BLaER1 (cell line): ENCODE results near the gene SMYD4.
"Not testable (repeated sequence)": the region's sequence is repeated elsewhere in the genome, so short reads cannot be mapped to it uniquely, and the experiment has no call there.

Source experiments
- H3K27ac ChIP-seq: shearing (Covaris generic); formaldehyde crosslinking; 2 replicates; pipeline ENCODE4 v1.8.1; 2022
- H3K27me3 ChIP-seq: shearing (Covaris generic); formaldehyde crosslinking; 2 replicates; pipeline ENCODE4 v1.8.1; 2022
- H3K36me3 ChIP-seq: shearing (Covaris generic); formaldehyde crosslinking; 2 replicates; pipeline ENCODE4 v1.8.1; 2022
- H3K4me1 ChIP-seq: shearing (Covaris generic); formaldehyde crosslinking; 2 replicates; pipeline ENCODE4 v1.8.1; 2022
- H3K4me2 ChIP-seq: shearing (Covaris generic); formaldehyde crosslinking; 2 replicates; pipeline ENCODE4 v1.8.1; 2022
- H3K4me3 ChIP-seq: shearing (Covaris generic); formaldehyde crosslinking; 2 replicates; pipeline ENCODE4 v1.8.1; 2022
- H3K9ac ChIP-seq: shearing (Covaris generic); formaldehyde crosslinking; 2 replicates; pipeline ENCODE4 v1.8.1; 2022
- H3K9me3 ChIP-seq: shearing (Covaris generic); formaldehyde crosslinking; 2 replicates; pipeline ENCODE4 v1.8.1; 2022
- H4K20me1 ChIP-seq: shearing (Covaris generic); formaldehyde crosslinking; 2 replicates; pipeline ENCODE4 v1.8.1; 2022
- Cebpa-rat ChIP-seq: shearing (Covaris generic); IDR thresholded peaks from 2 replicates; pipeline ENCODE4 v1.8.1; 2022

The SMYD4 gene

DNA sequence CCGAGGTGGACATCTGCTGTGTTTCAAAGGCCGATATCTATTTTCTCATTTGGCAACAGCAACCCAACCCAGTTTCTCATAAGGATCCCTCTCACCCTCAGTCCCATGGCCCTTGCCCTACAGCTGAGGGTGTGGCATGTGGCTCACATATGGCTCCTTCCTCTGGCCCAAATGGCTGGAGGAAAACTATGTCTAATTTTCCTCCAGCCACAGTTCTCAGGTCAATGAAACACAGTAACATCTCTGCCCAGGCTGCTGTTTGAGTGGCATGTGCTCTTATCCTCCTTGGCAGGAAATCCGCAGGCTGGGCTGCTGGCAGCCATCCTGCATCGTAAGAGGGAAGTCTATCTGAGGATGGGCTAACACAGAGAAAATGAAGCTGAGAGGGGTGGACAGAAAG lies 43.8 kb downstream of the SMYD4 start:
- no peak overlapping the region for H3K4me2 ChIP-seq
- no peaks in the 10 kb centered on the region for H3K9me3 ChIP-seq
- H3K36me3 ChIP-seq, result peaks cover 50% of the 10 kb centered on the region
- H3K9ac ChIP-seq, result no peak overlapping the region
- no peak overlapping the region for H3K27ac ChIP-seq
- H3K4me3 ChIP-seq, result no peak overlapping the region
- H3K27me3 ChIP-seq, result no peaks in the 10 kb centered on the region
- H3K4me1 ChIP-seq, result peaks cover 36% of the 10 kb centered on the region
- H4K20me1 ChIP-seq, result no peaks in the 10 kb centered on the region
- TF ChIP-seq Cebpa-rat, result no peak

DNA sequence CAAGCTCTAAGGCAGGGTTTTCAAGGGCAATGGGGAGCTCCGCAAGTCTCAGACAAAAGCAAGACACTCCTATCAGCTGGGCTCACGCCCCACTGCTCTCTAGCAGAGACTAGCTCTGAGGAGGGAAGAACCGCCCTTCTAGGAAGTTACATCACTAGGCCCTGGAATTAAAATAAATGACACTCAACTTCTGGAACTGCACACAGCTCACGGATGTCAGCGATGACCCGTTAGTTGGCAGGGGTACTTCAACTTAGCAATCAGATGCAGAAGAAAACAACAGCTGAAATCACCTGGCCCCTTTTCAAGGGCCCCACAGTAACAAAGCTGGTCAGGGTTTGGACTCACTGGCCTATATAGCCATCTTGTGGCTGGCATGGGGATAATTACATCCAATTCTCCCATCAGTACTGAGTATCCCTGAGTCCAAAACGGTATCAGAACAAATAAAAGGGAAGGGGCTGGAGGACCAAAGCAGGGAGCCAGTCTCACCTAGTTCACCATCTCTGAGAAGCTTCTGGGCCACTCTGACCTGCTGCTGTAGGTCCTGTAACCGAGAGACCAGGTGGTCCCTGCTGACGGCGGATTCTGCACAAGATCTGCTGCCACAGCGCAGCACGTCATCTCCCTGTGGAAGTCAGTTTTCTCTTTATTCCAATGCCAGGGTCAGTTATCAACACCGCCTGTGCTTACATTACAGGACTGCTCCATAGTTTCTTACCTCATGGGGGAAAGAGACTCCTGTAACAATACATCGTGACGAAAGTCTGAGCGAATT lies 45.7 kb downstream of the SMYD4 start:
- Histone ChIP-seq H3K27ac (peak overlapping the region; percentile 83), H3K4me1 (peaks cover 54% of the 10 kb centered on the region), H3K9me3 (no peaks in the 10 kb centered on the region), H3K4me2 (peak overlapping the region; percentile 87), H3K27me3 (no peaks in the 10 kb centered on the region), H4K20me1 (no peaks in the 10 kb centered on the region), H3K4me3 (peak overlapping the region; percentile 42; the same call in 1 of the 2 replicates), H3K36me3 (peaks cover 52% of the 10 kb centered on the region), H3K9ac (peak overlapping the region; percentile 71)
- no peak; the same call in 1 of the 2 replicates for TF ChIP-seq Cebpa-rat

DNA sequence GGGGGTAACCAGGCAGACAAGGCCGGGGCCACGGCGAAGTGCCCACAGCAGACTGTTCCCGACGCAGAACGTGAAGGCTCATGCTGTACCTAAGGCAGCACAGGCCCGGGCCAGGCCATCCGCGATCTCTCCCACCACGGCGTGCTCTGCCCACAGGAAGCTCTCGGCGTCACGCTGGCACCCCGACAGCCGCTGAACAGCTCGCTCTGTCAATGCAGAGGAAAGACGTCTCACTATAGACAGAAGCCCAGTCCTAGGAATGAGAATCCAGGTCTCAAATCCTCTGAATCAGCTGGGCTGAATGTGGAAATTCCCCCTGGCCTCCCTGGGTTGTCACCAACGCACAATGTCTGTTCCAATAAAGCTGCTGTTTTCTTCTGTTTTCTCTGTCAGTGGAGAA lies 46.4 kb downstream of the SMYD4 start:
- H4K20me1 ChIP-seq, result no peaks in the 10 kb centered on the region
- H3K4me2 ChIP-seq, result peak overlapping the region; percentile 87
- H3K9ac ChIP-seq, result peak overlapping the region; percentile 71
- H3K9me3 ChIP-seq, result no peaks in the 10 kb centered on the region
- H3K27ac ChIP-seq, result peak overlapping the region; percentile 83
- peaks cover 59% of the 10 kb centered on the region for H3K4me1 ChIP-seq
- H3K4me3 ChIP-seq, result peak overlapping the region; percentile 42
- no peaks in the 10 kb centered on the region for H3K27me3 ChIP-seq
- TF ChIP-seq Cebpa-rat, result no peak
- peaks cover 59% of the 10 kb centered on the region for H3K36me3 ChIP-seq

DNA sequence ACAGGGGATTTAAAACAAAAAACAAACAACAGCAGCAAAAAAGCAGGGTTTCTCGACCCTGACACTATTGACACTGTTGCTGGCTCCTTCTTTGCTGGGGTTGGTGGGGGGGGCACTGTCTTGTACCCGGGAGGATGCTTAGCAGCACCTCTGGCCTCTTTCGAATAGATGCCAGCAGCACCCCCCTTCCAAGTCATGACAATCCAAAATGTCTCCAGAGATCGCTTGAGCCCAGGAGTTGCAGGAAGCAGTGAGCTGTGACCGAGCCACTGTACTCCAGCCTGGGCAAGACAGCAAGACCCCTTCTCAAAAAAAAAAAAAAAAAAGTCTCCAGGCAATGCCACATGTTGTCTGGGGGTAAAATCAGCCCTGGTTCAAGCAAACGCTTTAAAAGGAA lies 47.5 kb downstream of the SMYD4 start:
- peaks cover 59% of the 10 kb centered on the region for H3K4me1 ChIP-seq
- peak overlapping the region; percentile 71; the same call in 1 of the 2 replicates for H3K9ac ChIP-seq
- H3K4me3 ChIP-seq, result peak overlapping the region; percentile 4; the same call in 1 of the 2 replicates
- TF ChIP-seq Cebpa-rat, result no peak
- peak overlapping the region; percentile 83 for H3K27ac ChIP-seq
- H3K4me2 ChIP-seq, result peak overlapping the region; percentile 87
- no peaks in the 10 kb centered on the region for H4K20me1 ChIP-seq
- no peaks in the 10 kb centered on the region for H3K9me3 ChIP-seq
- H3K27me3 ChIP-seq, result no peaks in the 10 kb centered on the region
- peaks cover 59% of the 10 kb centered on the region for H3K36me3 ChIP-seq

DNA sequence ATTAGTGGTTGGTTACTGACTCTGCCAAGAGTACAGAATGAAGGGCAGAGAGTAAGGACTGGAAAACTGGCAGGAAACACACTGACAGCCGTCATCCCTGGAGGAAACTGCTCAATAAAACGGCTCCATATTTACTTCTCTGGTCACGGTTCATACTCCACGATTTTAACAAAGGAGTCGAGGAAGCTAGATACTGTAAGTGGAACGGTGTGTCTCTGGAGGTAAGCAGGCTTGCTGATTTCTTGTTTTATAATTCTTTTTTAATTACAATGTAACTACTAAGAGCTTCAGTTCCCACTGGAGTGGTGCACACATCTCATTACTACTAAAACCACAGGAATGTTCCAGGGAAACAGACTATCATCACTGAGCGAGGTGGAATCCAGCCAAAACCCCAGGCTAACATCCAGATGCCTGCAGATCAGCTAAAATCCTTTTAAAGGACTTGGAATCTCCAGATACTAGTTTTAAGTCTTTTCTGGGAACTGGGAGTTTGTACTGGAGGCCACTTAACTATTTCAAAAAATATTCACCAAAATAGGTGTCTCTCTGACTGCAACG lies 50.1 kb downstream of the SMYD4 start:
- no peak for TF ChIP-seq Cebpa-rat
- peak overlapping the region; percentile 65 for H3K9ac ChIP-seq
- H3K27me3 ChIP-seq, result no peaks in the 10 kb centered on the region
- H3K4me1 ChIP-seq, result peaks cover 71% of the 10 kb centered on the region
- H3K27ac ChIP-seq, result peak overlapping the region; percentile 78
- H3K9me3 ChIP-seq, result no peaks in the 10 kb centered on the region
- peak overlapping the region; percentile 25; the same call in 1 of the 2 replicates for H3K4me3 ChIP-seq
- H3K4me2 ChIP-seq, result peak overlapping the region; percentile 74
- peaks cover 61% of the 10 kb centered on the region for H3K36me3 ChIP-seq
- no peaks in the 10 kb centered on the region for H4K20me1 ChIP-seq

DNA sequence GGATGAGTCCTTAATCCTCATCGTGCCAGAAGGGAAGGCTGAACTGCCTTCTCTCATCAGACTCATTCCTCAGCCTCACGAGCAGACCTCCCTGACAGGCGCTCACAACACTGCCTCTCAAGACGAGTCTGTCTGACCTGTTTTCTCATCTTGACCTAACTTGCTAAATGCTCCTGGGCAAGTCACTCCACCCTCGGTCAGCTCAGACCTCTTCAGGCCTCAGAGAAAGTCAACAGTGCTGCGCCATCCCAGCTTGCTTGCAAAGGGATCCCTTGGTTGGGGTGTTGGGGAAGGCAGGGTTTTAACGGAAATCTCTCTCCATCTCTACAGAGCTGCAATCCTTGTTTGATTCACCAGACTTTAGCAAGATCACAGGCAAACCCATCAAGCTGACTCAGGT lies 52.8 kb downstream of the SMYD4 start:
- Histone ChIP-seq H3K36me3 (peaks cover 68% of the 10 kb centered on the region), H3K4me3 (no peak overlapping the region)

DNA sequence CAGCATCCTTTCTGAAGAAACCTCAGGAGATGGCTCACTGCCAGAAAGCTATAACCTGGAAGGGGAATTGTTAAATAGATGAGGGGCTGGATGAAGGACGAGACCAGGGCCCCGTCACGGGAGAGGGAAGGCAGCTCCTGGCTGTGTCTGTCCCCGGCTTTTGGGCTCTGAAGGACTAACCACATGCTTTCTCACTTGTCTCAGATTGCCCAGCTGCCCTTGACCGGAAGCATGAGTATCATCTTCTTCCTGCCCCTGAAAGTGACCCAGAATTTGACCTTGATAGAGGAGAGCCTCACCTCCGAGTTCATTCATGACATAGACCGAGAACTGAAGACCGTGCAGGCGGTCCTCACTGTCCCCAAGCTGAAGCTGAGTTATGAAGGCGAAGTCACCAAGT lies 53.4 kb downstream of the SMYD4 start:
- Histone ChIP-seq H3K27me3 (no peaks in the 10 kb centered on the region), H3K36me3 (peaks cover 63% of the 10 kb centered on the region), H3K4me3 (no peak overlapping the region), H3K9ac (no peak overlapping the region), H3K4me2 (no peak overlapping the region), H3K4me1 (peaks cover 68% of the 10 kb centered on the region), H4K20me1 (no peaks in the 10 kb centered on the region), H3K9me3 (no peaks in the 10 kb centered on the region), H3K27ac (no peak overlapping the region)
- no peak for TF ChIP-seq Cebpa-rat

More for the DNA sequence above, 52.8 kb downstream of the SMYD4 start:
- H4K20me1 ChIP-seq, result no peaks in the 10 kb centered on the region
- H3K4me1 ChIP-seq, result peaks cover 68% of the 10 kb centered on the region
- H3K9me3 ChIP-seq, result no peaks in the 10 kb centered on the region
- TF ChIP-seq Cebpa-rat, result no peak
- H3K27me3 ChIP-seq, result no peaks in the 10 kb centered on the region
- H3K4me2 ChIP-seq, result no peak overlapping the region
- H3K9ac ChIP-seq, result no peak overlapping the region
- H3K27ac ChIP-seq, result 0 out of 2 replicates have a peak overlapping the region, but pooled peaks have one; percentile 18

DNA sequence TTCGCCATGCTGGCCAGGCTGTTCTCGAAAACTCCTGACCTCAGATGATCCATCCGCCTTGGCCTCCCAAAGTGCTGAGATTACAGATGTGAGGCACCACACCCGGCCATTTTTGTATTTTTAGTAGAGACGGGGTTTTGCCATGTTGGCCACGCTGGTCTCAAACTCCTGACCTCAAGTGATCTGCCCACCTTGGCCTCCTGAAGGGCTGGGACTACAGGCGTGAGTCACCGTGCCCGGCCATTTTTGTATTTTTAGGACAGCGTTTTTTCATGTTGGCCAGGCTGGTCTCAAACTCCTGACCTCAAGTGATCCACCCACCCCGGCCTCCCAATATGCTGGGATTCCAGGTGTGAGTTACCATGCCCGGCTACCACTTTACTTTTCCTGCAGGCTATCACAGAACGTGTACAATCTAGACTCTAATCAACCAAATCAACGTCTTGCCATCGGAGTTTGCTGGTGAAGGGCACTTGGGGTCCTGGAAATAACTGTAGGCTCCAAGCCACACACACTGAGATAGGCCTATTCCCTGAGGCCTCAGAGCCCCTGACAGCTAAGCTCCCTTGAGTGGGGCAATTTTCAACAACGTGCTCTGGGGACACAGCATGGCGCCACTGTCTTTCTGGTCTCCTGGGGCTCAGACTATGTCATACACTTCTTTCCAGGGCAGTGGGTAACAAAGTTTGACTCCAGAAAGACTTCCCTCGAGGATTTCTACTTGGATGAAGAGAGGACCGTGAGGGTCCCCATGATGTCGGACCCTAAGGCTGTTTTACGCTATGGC lies 55.1 kb downstream of the SMYD4 start:
- no peak for TF ChIP-seq Cebpa-rat
- Histone ChIP-seq H3K9ac (no peak overlapping the region), H3K27me3 (no peaks in the 10 kb centered on the region), H3K27ac (peak overlapping the region; percentile 60), H3K36me3 (peaks cover 57% of the 10 kb centered on the region), H3K4me1 (peaks cover 69% of the 10 kb centered on the region), H4K20me1 (no peaks in the 10 kb centered on the region), H3K9me3 (no peaks in the 10 kb centered on the region), H3K4me3 (no peak overlapping the region), H3K4me2 (peak overlapping the region; percentile 57)

DNA sequence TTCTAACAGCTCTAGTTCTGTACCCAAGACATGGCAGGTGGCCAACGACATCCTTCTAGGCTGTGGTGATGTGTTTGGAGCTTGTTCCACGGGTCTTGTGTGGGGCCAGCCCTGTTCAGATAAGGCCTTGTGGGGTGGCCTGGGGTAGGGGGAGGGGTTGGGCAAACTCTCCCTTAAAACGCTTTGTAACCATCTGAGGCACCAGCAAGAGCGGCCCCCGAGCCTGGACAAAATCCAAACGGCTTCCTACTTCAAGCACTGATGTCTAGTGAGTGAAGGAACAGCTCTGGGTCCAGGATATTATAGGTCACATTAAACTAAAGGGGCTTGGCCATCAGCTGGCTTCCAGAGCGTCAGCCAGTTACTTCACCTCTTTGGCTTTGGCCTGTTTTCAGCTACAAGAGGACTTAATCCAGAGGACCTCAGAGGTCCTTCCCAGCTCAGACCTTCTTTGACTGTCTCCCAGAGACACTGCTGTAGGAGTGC lies 56.0 kb downstream of the SMYD4 start:
- H3K9me3 ChIP-seq, result no peaks in the 10 kb centered on the region
- H3K9ac ChIP-seq, result no peak overlapping the region
- TF ChIP-seq Cebpa-rat, result no peak
- no peaks in the 10 kb centered on the region for H4K20me1 ChIP-seq
- H3K4me1 ChIP-seq, result peaks cover 69% of the 10 kb centered on the region
- peaks cover 54% of the 10 kb centered on the region for H3K36me3 ChIP-seq
- 0 out of 2 replicates have a peak overlapping the region, but pooled peaks have one; percentile 57 for H3K4me2 ChIP-seq
- peak overlapping the region; percentile 60 for H3K27ac ChIP-seq
- H3K4me3 ChIP-seq, result no peak overlapping the region
- no peaks in the 10 kb centered on the region for H3K27me3 ChIP-seq

DNA sequence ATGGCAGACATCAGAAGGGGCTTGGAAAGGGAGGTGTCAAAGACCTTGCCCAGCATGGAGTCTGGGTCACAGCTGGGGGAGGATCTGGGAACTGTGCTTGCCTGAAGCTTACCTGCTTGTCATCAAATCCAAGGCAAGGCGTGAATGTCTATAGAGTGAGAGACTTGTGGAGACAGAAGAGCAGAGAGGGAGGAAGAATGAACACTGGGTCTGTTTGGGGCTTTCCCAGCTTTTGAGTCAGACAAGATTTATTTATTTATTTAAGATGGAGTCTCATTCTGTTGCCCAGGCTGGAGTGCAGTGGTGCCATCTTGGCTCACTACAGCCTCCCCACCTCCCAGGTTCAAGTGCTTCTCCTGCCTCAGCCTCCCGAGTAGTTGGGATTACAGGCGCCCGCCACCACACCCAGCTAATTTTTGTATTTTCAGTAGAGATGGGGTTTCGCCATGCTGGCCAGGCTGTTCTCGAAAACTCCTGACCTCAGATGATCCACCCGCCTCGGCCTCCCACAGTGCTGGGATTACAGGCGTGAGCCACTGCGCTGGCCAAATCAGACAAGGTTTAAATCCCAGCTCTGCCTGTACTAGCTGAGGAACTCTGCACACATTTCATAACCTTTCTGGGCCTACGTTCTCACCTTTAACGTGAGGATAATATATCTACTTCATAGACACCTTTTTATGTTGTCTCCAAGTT lies 56.6 kb downstream of the SMYD4 start:
- not testable (repeated sequence) for H3K9me3 ChIP-seq, H4K20me1 ChIP-seq, H3K4me2 ChIP-seq, H3K27me3 ChIP-seq, H3K27ac ChIP-seq, H3K4me3 ChIP-seq, H3K9ac ChIP-seq
- Histone ChIP-seq H3K4me1 (peaks cover 73% of the 10 kb centered on the region), H3K36me3 (peaks cover 48% of the 10 kb centered on the region)
